SK-MEL-5 (cell line): Measurements from ENCODE around the gene PTBP3. TPM values are rescaled to one million over a fixed set of nuclear protein-coding genes. Genes with fewer than 3 reads are reported as not detected.
A peak's percentile ranks its signal among the peaks of the same experiment; 100 is the strongest.

ENCODE experiments used
- DNase-seq: peaks from one replicate; pipeline ENCODE4 v3.0.0-alpha.2; 2016; ENCODE audit warnings: low read depth, low spot score
- in situ Hi-C: cut with HindIII; loops from 2 replicates; pipeline ENCODE4 v1.10.0; 2016; ENCODE audit warnings: low sequenced_read_pairs, high pct_unique_total_duplicates, low pct_unique_long_range_greater_than_20kb
- total RNA-seq: library from RNA; depleted of rRNA; stranded (reverse); fragments of >200 nt; shearing (Covaris generic); gene quantifications from 2 replicates; pipeline ENCODE4 v1.2.3, GENCODE V29; 2014

PTBP3 gene
- total RNA-seq, 1 experiment from 2014 or later, result 41.8 TPM

DNA sequence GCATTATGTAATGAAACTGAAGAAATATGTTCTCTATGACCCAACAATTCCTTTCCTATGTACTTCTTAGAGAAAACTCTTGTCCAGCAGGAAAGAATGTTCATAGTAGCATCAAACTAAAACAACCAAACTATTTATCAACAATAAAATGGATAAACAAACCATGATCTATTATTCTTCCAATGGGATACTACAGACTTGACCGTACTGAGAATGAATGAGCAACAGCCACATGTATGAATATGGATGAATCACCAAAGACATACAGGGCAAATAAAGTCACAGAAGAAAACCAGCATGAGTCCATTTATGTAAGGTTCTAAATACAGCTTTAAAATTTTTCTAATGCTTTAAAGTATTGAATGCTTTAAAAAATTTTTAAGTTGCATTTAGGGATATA lies 84.7 kb downstream of the PTBP3 start:
- in situ Hi-C loops, result no loop called here
- DNase-seq, result no peak

DNA sequence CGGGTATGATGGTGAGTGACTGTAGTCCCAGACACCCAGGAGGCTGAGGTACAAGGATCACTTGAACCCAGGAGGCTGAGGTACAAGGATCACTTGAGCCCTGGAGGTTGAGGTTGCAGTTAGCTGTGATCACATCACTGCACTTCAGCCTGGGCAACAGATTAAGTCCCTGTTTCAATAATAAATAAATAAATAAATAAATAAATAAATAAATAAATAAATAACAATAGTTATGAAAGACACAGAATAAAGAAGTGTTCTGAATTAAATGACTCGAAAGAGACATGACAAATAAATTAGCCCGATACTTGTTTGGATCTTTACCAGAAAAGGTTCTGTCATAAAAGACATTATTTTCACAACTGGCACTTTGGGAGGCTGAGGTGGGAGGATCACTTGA lies 86.3 kb downstream of the PTBP3 start:
- in situ Hi-C loops, result no loop called here
- no peak for DNase-seq

DNA sequence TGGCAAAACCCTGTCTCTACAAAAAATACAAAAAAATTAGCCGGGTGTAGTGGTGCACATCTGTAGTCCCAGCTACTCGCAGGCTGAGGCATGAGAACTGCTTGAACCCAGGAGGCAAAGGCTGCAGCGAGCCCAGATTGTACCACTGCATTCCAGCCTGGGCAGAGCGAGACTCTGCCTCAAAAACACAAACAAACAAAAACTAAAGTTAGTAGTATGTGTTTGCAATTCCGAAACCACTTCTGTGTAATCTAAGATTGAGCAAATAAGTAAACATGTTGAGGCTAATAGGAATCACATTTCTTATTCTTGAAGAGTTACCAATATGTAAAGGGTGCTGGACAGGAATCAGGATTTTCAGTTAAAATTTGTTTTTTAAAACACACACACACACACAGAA lies 88.3 kb downstream of the PTBP3 start:
- no peak for DNase-seq

DNA sequence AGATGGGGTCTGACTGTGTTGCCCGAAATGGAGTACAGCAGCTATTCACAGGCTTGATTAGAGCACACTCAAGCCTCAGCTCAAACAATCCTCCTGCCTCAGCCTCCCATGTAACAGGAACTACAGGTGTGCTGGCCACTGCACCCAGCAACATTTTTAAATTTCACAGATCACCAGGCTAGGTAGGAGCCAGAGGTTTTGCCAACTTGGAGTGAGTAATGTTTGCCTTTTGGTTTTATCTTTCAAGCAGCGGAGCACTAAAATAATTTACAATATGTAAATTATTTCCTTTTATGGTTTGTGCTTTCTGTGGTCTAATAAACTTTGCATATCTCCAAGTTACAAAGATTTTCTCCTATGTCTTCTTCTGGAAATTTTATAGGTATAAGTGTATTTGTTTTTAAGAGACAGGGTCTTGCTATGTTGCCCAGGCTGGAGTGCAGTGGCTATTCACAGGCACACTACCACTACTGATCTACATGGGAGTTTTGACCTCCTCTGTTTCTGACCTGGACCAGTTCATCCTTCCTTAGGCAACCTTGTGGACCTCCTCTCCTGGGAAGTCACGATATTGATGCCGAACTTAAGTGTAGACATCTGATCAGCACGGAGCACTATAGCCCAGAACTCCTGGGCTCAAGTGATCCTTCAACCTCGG lies 91.1 kb downstream of the PTBP3 start:
- DNase-seq, result no peak
- in situ Hi-C loops, result no loop called here

More for the DNA sequence above, 88.3 kb downstream of the PTBP3 start:
- in situ Hi-C loops, result no loop called here

DNA sequence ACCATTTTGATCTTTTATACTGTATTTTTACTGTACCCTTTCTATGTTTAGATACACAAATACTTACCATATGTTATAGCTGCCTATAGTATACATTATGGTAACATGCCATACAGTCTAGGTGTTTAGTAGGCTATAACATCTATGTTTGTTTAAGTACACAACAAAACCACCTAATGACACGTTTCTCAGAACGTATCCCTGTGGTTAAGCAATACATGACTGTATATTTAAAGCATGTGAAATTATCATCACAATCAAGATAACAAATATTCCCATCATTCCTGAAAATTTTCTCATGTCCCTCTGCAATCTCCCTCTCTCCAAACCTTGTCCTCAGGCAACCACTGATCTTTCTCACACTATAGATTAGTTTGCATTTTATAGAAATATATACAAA lies 91.9 kb downstream of the PTBP3 start:
- no peak for DNase-seq

DNA sequence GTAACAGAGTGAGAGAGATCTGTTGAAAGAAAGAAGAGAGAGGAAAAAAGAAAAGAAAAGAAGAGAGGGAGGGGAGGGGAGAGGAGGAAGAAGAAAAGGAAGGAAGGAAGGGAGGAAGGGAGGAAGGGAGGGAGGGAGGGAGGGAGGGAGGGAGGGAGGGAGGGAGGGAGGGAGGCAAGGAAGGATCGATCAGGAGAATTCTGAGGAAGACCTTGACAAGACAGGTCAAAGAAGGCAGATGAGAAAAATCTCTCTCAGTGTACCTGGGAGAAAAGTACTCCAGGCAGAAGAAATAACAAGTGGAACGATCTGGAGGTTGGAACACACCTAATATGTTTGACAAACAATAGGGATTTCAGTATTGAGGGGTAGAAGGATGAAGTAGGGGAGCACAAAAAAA lies 93.7 kb downstream of the PTBP3 start:
- DNase-seq, result no peak
- in situ Hi-C loops, result no loop called here

More for the DNA sequence above, 91.9 kb downstream of the PTBP3 start:
- in situ Hi-C loops, result no loop called here

DNA sequence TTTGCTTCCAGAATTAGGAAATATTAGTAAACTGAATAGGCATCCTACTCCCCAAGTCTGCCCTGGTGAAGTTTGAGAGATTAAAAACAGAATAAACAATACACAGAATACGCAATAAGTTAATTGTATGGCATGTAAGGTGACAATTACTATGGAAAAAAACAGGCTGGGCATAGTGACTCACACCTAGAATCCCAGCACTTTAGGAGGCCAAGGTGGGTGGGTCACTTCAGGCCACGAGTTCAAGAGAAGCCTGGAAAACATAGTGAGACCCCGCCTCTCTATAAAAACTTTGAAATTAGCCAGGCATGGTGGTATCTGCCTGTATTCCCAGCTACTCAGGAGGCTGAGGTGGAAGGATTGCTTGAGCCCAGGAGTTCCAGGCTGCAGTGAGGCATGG lies 94.1 kb downstream of the PTBP3 start:
- no peak for DNase-seq
- in situ Hi-C loops, result no loop called here

DNA sequence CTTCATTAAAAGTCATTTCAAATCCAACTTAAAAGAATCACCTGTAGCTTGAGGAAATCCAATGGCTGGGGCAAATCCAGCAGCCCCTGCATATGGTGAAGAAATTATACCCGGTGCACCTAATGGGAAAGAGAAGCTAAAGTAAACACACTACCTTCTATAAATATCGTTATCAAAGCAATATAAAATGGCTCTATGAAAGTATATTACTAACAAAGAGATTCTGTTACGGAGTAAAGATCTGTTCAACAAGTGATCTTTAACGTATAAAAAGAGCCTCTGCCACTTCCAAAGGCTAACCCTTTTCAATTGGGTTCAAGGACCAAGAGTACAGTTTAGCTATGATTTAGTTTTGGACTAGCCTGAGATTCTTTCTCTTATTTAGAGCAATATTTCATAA lies 98.6 kb downstream of the PTBP3 start:
- DNase-seq, result no peak
- in situ Hi-C loops, result no loop called here

DNA sequence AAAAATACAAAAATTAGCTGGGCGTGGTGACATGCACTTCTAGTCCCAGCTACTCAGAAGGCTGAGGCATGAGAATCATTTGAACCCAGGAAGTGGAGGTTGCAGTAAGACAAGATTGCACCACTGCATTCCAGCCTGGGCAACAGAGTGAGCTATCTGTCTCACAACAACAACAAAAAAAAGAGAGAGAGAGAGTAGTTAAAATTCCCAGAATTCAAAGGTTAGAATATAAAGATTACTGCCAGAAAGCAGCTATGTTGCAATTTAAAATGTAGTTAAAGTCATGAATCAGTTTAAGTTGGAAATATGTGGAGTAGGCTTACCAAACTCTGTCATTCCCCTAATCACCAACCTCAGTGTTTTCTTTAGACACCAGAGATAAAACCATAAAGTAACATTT lies 99.7 kb downstream of the PTBP3 start:
- DNase-seq, result no peak

DNA sequence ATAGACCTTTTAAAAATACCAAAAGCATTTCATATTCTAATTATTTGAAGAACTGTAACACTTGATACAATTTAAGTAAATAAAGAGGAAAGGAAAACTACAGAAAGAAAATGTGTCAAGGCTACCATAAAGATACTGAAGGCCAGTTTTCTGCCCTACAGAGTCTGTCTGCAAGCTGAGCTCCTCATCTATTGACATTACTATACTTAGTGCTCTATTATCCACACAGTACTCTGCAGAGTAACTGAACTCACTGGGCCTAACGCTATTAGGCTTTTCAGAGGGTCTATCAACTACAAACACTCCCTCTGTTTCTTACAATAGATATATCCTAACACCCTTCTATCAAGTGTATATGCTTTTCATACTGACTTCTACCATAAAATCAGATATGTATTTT lies 101.2 kb downstream of the PTBP3 start:
- in situ Hi-C loops, result no loop called here
- DNase-seq, result no peak

More for the DNA sequence above, 99.7 kb downstream of the PTBP3 start:
- in situ Hi-C loops, result no loop called here

DNA sequence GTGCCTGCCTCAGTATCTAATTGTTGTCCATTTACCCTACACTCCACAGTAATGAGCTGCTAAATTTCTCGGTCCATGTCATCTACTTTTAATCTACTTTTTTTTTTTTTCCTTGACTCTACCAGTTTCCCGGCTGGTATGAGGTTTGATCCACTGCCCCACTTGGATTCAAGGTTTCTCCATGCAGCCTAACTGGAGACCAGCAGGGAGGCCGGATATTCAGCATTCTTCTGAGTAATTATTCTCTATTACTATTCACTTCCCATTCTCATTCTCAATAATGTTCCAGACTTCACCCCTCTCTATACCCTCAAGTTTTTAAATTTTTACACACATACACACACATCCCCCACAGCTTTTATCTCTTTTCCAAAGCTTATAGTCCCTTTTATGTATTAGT lies 107.3 kb downstream of the PTBP3 start:
- in situ Hi-C loops, result no loop called here
- DNase-seq, result no peak

DNA sequence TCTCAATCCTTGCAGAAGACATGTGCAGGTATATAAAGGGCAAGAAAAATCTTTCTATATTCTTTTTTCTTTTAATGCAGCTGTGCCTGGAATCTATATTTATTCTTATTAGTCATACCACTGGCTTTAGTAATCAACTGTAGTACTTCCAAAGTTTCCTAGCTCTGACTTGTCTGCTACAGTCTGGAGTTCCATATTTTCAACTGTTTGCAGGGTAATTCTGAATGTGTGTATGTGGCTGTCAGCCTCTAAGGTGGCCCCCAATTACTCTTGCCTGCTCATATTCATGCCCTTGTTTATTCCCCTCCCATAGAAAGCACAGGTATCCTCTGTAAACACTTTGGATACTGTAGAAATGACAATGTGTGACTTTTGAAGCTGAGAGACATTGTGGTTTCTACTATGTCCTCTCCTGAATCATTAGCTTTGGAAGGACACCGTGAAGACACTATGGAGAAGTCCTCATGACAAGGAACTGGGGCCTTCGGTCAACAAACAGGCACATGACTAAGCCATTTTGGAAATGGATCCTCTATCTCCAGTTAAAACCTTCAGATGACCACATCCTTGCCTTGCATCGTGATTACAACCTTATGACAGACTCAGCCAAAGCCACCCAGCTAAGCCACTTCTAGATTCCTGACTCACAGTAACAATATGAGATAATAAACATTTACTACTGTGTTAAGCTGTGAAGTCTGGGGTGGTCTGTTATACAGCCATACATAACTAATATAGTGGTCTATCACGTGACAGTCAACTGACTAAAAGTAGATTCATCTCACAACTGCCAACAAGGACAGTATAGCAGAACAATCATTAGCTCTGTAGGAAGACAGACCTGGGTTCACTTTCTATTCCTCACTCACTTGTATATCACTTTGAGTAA lies 108.8 kb downstream of the PTBP3 start:
- in situ Hi-C loops, result no loop called here
- peak; percentile 3 for DNase-seq

DNA sequence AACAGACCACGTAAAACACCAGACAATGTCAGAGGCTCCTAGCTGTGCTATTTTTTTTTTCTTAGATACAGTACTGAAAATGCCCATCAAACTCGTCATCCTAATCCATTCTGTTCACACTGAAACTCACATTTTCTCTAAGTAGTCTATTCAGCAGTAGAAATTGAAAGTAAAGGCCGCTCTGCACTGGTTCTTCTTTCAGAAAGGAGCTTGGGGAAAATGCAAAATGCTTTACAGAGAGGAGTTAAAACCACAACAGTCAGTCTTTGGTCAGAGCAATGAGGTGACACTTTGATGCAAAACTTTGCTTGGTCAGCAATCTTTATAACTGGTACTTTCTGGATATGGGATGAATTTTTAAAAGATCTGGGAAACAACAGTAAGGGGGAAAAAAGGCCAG lies 114.5 kb downstream of the PTBP3 start:
- in situ Hi-C loops, result no loop called here
- DNase-seq, result no peak

DNA sequence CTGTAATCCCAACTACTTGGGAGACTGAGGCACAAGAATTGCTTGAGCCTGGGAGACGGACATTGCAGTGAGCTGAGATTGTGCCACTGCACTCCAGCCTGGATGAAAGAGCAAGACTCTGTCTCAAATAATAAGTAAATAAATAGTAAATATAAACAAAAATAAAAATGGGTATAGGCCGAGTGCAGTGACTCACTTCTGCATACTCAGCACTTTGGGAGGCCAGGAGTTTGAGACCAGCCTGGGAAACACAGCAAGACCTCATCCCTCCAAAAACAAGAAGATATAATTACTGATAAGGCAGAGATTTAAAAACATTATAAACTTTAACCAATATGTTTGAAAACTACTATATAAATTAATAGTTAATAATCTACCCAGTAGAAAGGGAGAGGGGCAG lies 120.5 kb downstream of the PTBP3 start:
- in situ Hi-C loops, result no loop called here
- DNase-seq, result no peak

DNA sequence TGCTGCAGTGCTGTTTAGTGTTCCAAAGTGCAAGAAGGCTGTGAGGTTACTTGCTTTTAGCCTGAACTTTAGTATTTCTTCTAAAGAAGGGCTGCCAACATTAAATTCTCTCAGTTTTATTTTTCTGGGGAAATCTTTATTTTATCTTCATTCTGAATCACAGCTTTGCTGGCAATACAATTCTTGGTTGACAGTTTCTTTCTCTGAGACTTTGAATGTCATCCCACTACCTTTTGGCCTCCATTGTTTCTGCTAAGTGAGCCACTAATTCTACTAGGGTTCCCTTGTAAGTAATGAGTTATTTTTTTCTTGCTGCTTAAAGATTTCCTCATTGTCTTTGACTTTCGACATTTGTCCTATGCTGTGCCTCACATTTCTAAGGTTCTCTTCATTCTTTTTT lies 126.0 kb downstream of the PTBP3 start:
- in situ Hi-C loops, result no loop called here
- no peak for DNase-seq

DNA sequence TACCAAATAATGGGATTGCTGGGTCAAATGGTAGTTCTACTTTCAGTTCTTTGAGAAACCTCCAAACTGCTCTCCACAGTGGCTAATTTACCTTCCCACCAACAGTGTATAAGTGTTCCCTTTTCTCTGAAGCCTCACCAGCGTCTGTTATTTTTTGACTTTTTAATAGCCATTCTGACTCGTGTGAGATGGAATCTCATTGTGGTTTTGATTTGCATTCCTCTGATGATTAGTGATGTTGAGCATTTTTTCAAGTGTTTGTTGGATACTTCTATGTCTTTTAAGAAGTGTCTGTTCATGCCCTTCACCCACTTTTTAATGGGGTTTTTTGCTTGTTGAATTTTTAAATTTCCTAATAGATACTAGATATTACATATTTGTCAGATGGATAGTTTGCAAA lies 129.9 kb downstream of the PTBP3 start:
- no peak for DNase-seq
- in situ Hi-C loops, result no loop called here

DNA sequence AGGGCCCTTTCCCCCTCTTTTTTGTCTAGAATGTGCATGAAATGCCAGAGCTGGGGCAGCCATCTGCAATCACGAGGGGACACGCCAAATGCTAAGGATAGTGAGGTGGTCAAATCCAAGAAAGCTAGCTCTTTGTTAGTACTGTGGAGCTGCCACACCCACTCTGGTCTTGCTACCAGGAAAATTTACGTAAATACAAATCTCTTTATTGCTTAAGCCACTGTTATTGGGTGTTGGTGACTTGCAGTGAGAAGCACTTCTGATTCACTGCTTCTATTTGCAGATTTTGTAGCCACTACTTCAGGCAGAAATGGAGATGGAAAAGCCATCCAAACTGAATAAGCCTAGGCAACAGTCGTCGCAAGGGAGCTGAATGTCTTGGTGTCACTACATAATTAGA lies 132.7 kb downstream of the PTBP3 start:
- no peak for DNase-seq
- in situ Hi-C loops, result no loop called here

DNA sequence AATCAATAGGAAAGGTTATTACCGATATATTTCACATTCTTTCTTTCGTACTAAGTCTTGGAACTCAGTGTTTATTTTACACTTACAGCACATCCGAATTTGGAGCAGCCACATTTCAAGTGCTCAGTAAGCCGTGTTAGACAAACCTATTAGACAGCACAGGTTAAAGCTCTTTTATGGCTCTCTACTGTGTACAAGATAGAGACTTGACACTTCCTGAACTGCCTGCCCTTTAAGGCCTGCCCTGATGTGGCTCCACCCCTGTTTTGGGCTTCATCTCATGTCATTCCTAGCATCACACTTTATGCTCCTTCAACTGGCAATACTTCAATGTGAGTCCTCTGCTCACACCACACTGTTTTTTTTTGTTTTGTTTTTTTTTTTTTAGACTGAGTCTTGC lies 134.8 kb downstream of the PTBP3 start:
- no peak for DNase-seq
- in situ Hi-C loops, result no loop called here

DNA sequence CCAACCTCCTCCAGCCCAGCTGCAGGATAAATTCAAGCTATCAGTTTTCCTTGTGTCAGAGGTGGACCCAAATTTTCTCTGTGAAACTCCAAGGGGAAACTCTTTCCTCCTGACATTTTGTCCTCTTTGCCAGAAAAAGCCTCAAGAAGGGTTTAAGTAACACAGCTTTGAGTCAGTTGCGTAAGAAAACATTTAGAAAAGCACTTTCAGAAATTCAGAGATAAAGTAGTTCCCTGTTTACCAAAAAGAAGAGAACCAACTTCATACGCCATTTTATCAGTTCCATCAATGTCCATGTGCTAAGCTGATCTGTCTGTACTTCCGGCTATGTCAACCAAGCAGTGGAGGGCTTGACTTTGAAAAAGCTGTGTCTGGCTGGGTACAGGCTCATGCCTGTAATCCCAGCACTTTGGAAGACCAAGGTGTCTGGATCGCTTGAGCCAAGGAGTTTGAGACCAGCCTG lies 138.4 kb downstream of the PTBP3 start:
- no peak for DNase-seq
- in situ Hi-C loops, result no loop called here
